ENCODE results near the gene PTPRU. TPM values are rescaled to one million over a fixed set of nuclear protein-coding genes. Genes with fewer than 3 reads are reported as not detected.

The PTPRU gene
- total RNA-seq, 1 experiment from 2014 or later: not detected

DNA sequence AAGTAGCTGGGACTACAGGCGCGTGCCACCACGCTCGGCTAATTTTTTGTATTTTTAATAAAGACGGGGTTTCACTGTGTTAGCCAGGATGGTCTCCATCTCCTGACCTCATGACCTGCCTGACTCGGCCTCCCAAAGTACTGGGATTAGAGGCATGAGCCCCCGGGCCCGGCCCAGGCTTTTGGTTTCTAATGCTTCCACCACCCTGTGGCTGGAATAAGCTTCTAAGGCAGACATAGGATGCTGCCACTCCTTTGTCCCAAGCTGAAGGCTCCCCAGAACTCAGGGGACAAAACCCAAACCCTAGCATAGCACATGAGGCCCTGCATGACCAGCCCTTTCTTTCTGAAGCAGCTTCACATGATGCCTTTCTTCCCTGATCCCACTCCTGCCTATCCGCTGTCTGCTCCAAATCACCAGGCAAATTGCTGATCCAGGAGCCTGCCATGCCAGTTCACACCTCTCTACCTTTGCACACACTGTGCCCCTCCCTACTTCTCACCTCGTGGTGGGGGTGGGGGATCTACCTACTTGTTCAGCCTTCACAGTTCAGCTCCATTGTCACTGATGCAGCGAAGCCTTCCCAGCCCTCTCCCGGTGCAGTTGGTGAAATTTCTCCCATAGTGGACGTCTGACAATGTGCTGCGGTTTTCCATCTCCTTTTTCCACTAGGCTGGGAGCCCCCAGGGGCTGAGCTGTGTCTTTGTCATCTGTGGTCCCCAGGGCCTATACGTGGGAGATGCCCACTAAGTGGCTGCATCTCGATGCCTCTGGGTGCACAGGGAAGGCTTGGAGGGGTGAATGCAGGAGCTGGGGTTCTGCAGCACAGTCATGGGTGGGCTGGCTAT, 6.9 kb downstream of the PTPRU start:
- Histone ChIP-seq H3K36me3 (ENCODE audit: insufficient read depth, low read length) (no peaks in the 10 kb centered on the region), H3K79me2 (ENCODE audit: low read length) (no peaks in the 10 kb centered on the region), H3K27me3 (ENCODE audit: low read length) (no peaks in the 10 kb centered on the region), H3K4me1 (ENCODE audit: low read length) (no peaks in the 10 kb centered on the region), H3K27ac (ENCODE audit: low read length) (no peak overlapping the region), H3K9me2 (replicated peaks; ENCODE audit: insufficient read depth, low read length) (no peaks in the 10 kb centered on the region), H3K9ac (ENCODE audit: low read length) (no peak overlapping the region), H3K9me3 (ENCODE audit: low read length) (no peaks in the 10 kb centered on the region), H3K4me2 (ENCODE audit: low read depth, low read length, poor library complexity, severe bottlenecking) (no peak overlapping the region), H4K20me1 (ENCODE audit: insufficient read depth, low read depth, low read length) (no peaks in the 10 kb centered on the region), H2AFZ (ENCODE audit: low read length) (no peak overlapping the region), H3K4me3 (ENCODE audit: low read length) (no peak overlapping the region)
- DNase-seq: no peak

GRCh38 chr1:29243871-29244200, 7.5 kb downstream of the PTPRU start:
- no peak overlapping the region for H2AFZ ChIP-seq (ENCODE audit: low read length)
- H3K79me2 ChIP-seq (ENCODE audit: low read length): no peaks in the 10 kb centered on the region
- H3K9ac ChIP-seq (ENCODE audit: low read length): no peak overlapping the region
- no peaks in the 10 kb centered on the region for H3K4me1 ChIP-seq (ENCODE audit: low read length)
- DNase-seq: no peak
- no peaks in the 10 kb centered on the region for H3K9me2 ChIP-seq (replicated peaks; ENCODE audit: insufficient read depth, low read length)
- no peaks in the 10 kb centered on the region for H3K9me3 ChIP-seq (ENCODE audit: low read length)
- H3K27me3 ChIP-seq (ENCODE audit: low read length): no peaks in the 10 kb centered on the region
- H3K36me3 ChIP-seq (ENCODE audit: insufficient read depth, low read length): no peaks in the 10 kb centered on the region
- no peak overlapping the region for H3K4me2 ChIP-seq (ENCODE audit: low read depth, low read length, poor library complexity, severe bottlenecking)
- H4K20me1 ChIP-seq (ENCODE audit: insufficient read depth, low read depth, low read length): no peaks in the 10 kb centered on the region
- no peak overlapping the region for H3K4me3 ChIP-seq (ENCODE audit: low read length)
- no peak overlapping the region for H3K27ac ChIP-seq (ENCODE audit: low read length)

GRCh38 chr1:29245261-29245660, 8.9 kb downstream of the PTPRU start:
- no peak overlapping the region for H3K9ac ChIP-seq (ENCODE audit: low read length)
- H3K27ac ChIP-seq (ENCODE audit: low read length): no peak overlapping the region
- H3K4me1 ChIP-seq (ENCODE audit: low read length): no peaks in the 10 kb centered on the region
- H4K20me1 ChIP-seq (ENCODE audit: insufficient read depth, low read depth, low read length): no peaks in the 10 kb centered on the region
- H3K36me3 ChIP-seq (ENCODE audit: insufficient read depth, low read length): no peaks in the 10 kb centered on the region
- H3K9me2 ChIP-seq (replicated peaks; ENCODE audit: insufficient read depth, low read length): no peaks in the 10 kb centered on the region
- DNase-seq: no peak
- no peak overlapping the region for H3K4me3 ChIP-seq (ENCODE audit: low read length)
- no peaks in the 10 kb centered on the region for H3K27me3 ChIP-seq (ENCODE audit: low read length)
- H3K9me3 ChIP-seq (ENCODE audit: low read length): no peaks in the 10 kb centered on the region
- no peak overlapping the region for H3K4me2 ChIP-seq (ENCODE audit: low read depth, low read length, poor library complexity, severe bottlenecking)
- H2AFZ ChIP-seq (ENCODE audit: low read length): no peak overlapping the region
- H3K79me2 ChIP-seq (ENCODE audit: low read length): no peaks in the 10 kb centered on the region

DNA sequence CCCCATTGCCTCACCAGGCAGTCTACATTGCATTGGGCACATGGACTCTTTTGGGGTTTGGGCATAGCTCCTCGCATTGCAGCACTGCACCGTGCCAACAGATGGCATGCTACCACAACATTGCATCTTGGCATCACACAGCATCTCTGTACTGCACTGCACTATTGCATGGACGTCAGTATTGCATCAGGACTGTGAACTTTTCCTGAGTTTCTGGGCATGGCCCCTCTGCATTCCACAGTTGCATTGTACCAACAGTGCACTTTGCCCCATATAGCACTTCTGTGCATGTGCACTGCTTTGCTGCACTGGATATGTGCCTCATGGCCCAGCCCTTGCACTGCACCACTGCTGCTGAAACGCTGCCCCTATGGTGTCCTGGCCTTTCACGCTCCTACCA, 9.6 kb downstream of the PTPRU start:
- Histone ChIP-seq H3K9me3 (ENCODE audit: low read length) (no peaks in the 10 kb centered on the region), H3K27me3 (ENCODE audit: low read length) (no peaks in the 10 kb centered on the region), H3K9me2 (replicated peaks; ENCODE audit: insufficient read depth, low read length) (no peaks in the 10 kb centered on the region), H2AFZ (ENCODE audit: low read length) (no peak overlapping the region), H3K79me2 (ENCODE audit: low read length) (no peaks in the 10 kb centered on the region), H3K4me1 (ENCODE audit: low read length) (no peaks in the 10 kb centered on the region), H3K4me3 (ENCODE audit: low read length) (no peak overlapping the region), H3K9ac (ENCODE audit: low read length) (no peak overlapping the region), H4K20me1 (ENCODE audit: insufficient read depth, low read depth, low read length) (no peaks in the 10 kb centered on the region), H3K36me3 (ENCODE audit: insufficient read depth, low read length) (no peaks in the 10 kb centered on the region), H3K4me2 (ENCODE audit: low read depth, low read length, poor library complexity, severe bottlenecking) (no peak overlapping the region), H3K27ac (ENCODE audit: low read length) (no peak overlapping the region)
- peak; percentile 71 for DNase-seq

- Histone ChIP-seq H2AFZ (ENCODE audit: low read length) (no peak overlapping the region), H3K4me2 (ENCODE audit: low read depth, low read length, poor library complexity, severe bottlenecking) (no peak overlapping the region), H3K36me3 (ENCODE audit: insufficient read depth, low read length) (no peaks in the 10 kb centered on the region), H3K9me2 (replicated peaks; ENCODE audit: insufficient read depth, low read length) (no peaks in the 10 kb centered on the region), H4K20me1 (ENCODE audit: insufficient read depth, low read depth, low read length) (no peaks in the 10 kb centered on the region), H3K4me1 (ENCODE audit: low read length) (no peaks in the 10 kb centered on the region), H3K9me3 (ENCODE audit: low read length) (no peaks in the 10 kb centered on the region), H3K79me2 (ENCODE audit: low read length) (no peaks in the 10 kb centered on the region), H3K4me3 (ENCODE audit: low read length) (no peak overlapping the region), H3K9ac (ENCODE audit: low read length) (no peak overlapping the region), H3K27me3 (ENCODE audit: low read length) (no peaks in the 10 kb centered on the region), H3K27ac (ENCODE audit: low read length) (no peak overlapping the region)
- DNase-seq: no peak
Measured at GRCh38 chr1:29247044-29247443, 10.7 kb downstream of the PTPRU start.

- no peak overlapping the region for H3K4me2 ChIP-seq (ENCODE audit: low read depth, low read length, poor library complexity, severe bottlenecking)
- H3K9me2 ChIP-seq (replicated peaks; ENCODE audit: insufficient read depth, low read length): no peaks in the 10 kb centered on the region
- H4K20me1 ChIP-seq (ENCODE audit: insufficient read depth, low read depth, low read length): no peaks in the 10 kb centered on the region
- no peak overlapping the region for H3K4me3 ChIP-seq (ENCODE audit: low read length)
- H3K27ac ChIP-seq (ENCODE audit: low read length): no peak overlapping the region
- no peaks in the 10 kb centered on the region for H3K79me2 ChIP-seq (ENCODE audit: low read length)
- DNase-seq: no peak
- no peaks in the 10 kb centered on the region for H3K36me3 ChIP-seq (ENCODE audit: insufficient read depth, low read length)
- H3K9me3 ChIP-seq (ENCODE audit: low read length): no peaks in the 10 kb centered on the region
- H2AFZ ChIP-seq (ENCODE audit: low read length): no peak overlapping the region
- no peaks in the 10 kb centered on the region for H3K27me3 ChIP-seq (ENCODE audit: low read length)
- no peak overlapping the region for H3K9ac ChIP-seq (ENCODE audit: low read length)
- H3K4me1 ChIP-seq (ENCODE audit: low read length): no peaks in the 10 kb centered on the region
Measured at GRCh38 chr1:29247571-29248273, 11.4 kb downstream of the PTPRU start.

GRCh38 chr1:29248409-29248808, 12.1 kb downstream of the PTPRU start:
- Histone ChIP-seq H2AFZ (ENCODE audit: low read length) (no peak overlapping the region), H3K9me2 (replicated peaks; ENCODE audit: insufficient read depth, low read length) (no peaks in the 10 kb centered on the region), H3K9me3 (ENCODE audit: low read length) (no peaks in the 10 kb centered on the region), H3K27ac (ENCODE audit: low read length) (no peak overlapping the region), H3K27me3 (ENCODE audit: low read length) (no peaks in the 10 kb centered on the region), H3K4me1 (ENCODE audit: low read length) (no peaks in the 10 kb centered on the region), H3K79me2 (ENCODE audit: low read length) (no peaks in the 10 kb centered on the region), H3K36me3 (ENCODE audit: insufficient read depth, low read length) (no peaks in the 10 kb centered on the region), H3K4me3 (ENCODE audit: low read length) (no peak overlapping the region), H3K9ac (ENCODE audit: low read length) (no peak overlapping the region), H4K20me1 (ENCODE audit: insufficient read depth, low read depth, low read length) (no peaks in the 10 kb centered on the region), H3K4me2 (ENCODE audit: low read depth, low read length, poor library complexity, severe bottlenecking) (no peak overlapping the region)
- no peak for DNase-seq

DNA sequence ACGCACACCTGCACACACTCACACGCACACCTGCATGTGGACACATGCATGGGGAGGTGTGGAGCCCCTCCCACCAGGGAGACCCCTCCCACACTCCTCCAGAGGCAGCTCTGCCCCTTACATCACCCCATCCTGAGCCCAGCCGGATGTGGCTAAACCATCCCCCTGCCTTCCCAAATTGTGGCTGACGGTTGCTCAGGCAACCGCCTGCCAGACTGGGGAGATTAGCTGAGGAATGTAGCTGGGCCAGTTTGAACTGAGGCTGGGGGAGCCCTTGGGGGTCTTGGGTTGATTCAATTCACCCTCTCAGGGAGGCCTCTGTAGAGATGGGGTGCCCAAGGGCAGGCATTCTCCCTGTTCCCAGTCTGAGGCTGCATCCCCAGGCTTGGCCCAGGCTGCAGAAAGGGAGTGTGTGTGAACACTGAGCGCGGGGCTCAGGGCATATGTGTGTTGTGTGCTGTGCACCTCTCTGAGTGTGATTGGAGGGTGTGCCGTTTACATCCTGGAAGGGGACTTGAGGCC, 12.9 kb downstream of the PTPRU start:
- Histone ChIP-seq H3K9me3 (ENCODE audit: low read length) (no peaks in the 10 kb centered on the region), H3K9me2 (replicated peaks; ENCODE audit: insufficient read depth, low read length) (no peaks in the 10 kb centered on the region), H3K9ac (ENCODE audit: low read length) (no peak overlapping the region), H3K79me2 (ENCODE audit: low read length) (no peaks in the 10 kb centered on the region), H3K4me3 (ENCODE audit: low read length) (no peak overlapping the region), H3K27me3 (ENCODE audit: low read length) (no peaks in the 10 kb centered on the region), H3K4me1 (ENCODE audit: low read length) (no peaks in the 10 kb centered on the region), H2AFZ (ENCODE audit: low read length) (no peak overlapping the region), H3K4me2 (ENCODE audit: low read depth, low read length, poor library complexity, severe bottlenecking) (no peak overlapping the region), H4K20me1 (ENCODE audit: insufficient read depth, low read depth, low read length) (no peaks in the 10 kb centered on the region), H3K36me3 (ENCODE audit: insufficient read depth, low read length) (no peaks in the 10 kb centered on the region), H3K27ac (ENCODE audit: low read length) (no peak overlapping the region)
- DNase-seq: no peak
